SK-N-SH (cell line): Measurements from ENCODE around the gene ARF1.

ENCODE experiments used
- CHD2 ChIP-seq: fragments of 150-350 bp; IDR thresholded peaks from 2 replicates; pipeline ENCODE4 v1.6.1; 2018; ENCODE audit warnings: low read length; ENCODE audit not compliant: partially characterized antibody
- GABPA ChIP-seq: IDR thresholded peaks from 2 replicates; pipeline ENCODE4 v1.4.0; 2012; ENCODE audit warnings: low read depth, mild to moderate bottlenecking
- POLR2AphosphoS5 ChIP-seq: IDR thresholded peaks from 2 replicates; pipeline ENCODE4 v1.6.1; 2012; ENCODE audit warnings: low read depth, low read length
- RAD21 ChIP-seq: IDR thresholded peaks from 2 replicates; pipeline ENCODE4 v1.6.1; 2012; ENCODE audit warnings: mild to moderate bottlenecking, low read length
- RFX5 ChIP-seq: IDR thresholded peaks from 2 replicates; pipeline ENCODE4 v1.6.1; 2012; ENCODE audit warnings: mild to moderate bottlenecking, improper control_type of control experiment, low read length
- SIN3A ChIP-seq: IDR thresholded peaks from 2 replicates; pipeline ENCODE4 v1.6.1; 2012; ENCODE audit warnings: low read depth, mild to moderate bottlenecking, low read length, moderate library complexity, borderline replicate concordance
- TAF1 ChIP-seq: IDR thresholded peaks from 2 replicates; pipeline ENCODE4 v1.6.1; 2012; ENCODE audit warnings: low read depth, mild to moderate bottlenecking, low read length, moderate library complexity, borderline replicate concordance
- TCF12 ChIP-seq: IDR thresholded peaks from 2 replicates; pipeline ENCODE4 v1.4.0; 2012
- TEAD4 ChIP-seq: IDR thresholded peaks from 2 replicates; pipeline ENCODE4 v1.4.0; 2012; ENCODE audit warnings: mild to moderate bottlenecking, borderline replicate concordance; ENCODE audit not compliant: insufficient read depth
- TF ChIP-seq, protein P1 (sequence below): fragments of 200-600 bp; sonication (generic); IDR thresholded peaks from 2 replicates; pipeline ENCODE4 v1.6.1; 2017; ENCODE audit warnings: antibody characterized with exemption, mild to moderate bottlenecking, moderate library complexity
- TF ChIP-seq, protein P2 (sequence below): IDR thresholded peaks from 2 replicates; pipeline ENCODE4 v1.6.1; 2012; ENCODE audit warnings: mild to moderate bottlenecking, low read depth, low read length, moderate library complexity

DNA sequence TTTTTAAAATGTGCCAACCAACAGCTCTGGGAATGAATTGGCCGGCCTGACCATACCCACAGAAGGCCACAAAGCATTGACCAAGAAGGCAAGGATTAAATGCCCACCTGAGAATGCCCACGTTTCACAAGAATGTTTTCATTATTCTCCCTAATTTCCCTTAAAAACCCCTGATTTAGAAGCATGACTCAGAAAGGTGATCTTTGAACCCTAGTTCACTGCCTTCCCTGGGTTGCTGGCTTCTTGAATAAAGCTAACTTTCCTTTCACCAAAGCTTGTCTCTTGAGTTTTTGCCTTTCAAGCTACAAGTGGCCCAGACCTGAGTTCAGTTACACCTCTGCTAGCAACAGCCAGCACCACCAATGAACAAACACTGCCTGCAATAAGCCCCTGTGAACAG is 41.0 kb downstream of the ARF1 start:
- TF ChIP-seq TEAD4 (no peak), TAF1 (no peak), SIN3A (no peak), POLR2AphosphoS5 (no peak), TCF12 (no peak), CHD2 (no peak), GABPA (no peak), RAD21 (no peak), RFX5 (no peak)
- TF ChIP-seq, protein P1, sequence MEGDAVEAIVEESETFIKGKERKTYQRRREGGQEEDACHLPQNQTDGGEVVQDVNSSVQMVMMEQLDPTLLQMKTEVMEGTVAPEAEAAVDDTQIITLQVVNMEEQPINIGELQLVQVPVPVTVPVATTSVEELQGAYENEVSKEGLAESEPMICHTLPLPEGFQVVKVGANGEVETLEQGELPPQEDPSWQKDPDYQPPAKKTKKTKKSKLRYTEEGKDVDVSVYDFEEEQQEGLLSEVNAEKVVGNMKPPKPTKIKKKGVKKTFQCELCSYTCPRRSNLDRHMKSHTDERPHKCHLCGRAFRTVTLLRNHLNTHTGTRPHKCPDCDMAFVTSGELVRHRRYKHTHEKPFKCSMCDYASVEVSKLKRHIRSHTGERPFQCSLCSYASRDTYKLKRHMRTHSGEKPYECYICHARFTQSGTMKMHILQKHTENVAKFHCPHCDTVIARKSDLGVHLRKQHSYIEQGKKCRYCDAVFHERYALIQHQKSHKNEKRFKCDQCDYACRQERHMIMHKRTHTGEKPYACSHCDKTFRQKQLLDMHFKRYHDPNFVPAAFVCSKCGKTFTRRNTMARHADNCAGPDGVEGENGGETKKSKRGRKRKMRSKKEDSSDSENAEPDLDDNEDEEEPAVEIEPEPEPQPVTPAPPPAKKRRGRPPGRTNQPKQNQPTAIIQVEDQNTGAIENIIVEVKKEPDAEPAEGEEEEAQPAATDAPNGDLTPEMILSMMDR, result no peak
- TF ChIP-seq, protein P2, sequence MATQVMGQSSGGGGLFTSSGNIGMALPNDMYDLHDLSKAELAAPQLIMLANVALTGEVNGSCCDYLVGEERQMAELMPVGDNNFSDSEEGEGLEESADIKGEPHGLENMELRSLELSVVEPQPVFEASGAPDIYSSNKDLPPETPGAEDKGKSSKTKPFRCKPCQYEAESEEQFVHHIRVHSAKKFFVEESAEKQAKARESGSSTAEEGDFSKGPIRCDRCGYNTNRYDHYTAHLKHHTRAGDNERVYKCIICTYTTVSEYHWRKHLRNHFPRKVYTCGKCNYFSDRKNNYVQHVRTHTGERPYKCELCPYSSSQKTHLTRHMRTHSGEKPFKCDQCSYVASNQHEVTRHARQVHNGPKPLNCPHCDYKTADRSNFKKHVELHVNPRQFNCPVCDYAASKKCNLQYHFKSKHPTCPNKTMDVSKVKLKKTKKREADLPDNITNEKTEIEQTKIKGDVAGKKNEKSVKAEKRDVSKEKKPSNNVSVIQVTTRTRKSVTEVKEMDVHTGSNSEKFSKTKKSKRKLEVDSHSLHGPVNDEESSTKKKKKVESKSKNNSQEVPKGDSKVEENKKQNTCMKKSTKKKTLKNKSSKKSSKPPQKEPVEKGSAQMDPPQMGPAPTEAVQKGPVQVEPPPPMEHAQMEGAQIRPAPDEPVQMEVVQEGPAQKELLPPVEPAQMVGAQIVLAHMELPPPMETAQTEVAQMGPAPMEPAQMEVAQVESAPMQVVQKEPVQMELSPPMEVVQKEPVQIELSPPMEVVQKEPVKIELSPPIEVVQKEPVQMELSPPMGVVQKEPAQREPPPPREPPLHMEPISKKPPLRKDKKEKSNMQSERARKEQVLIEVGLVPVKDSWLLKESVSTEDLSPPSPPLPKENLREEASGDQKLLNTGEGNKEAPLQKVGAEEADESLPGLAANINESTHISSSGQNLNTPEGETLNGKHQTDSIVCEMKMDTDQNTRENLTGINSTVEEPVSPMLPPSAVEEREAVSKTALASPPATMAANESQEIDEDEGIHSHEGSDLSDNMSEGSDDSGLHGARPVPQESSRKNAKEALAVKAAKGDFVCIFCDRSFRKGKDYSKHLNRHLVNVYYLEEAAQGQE, result no peak
